Measurements from ENCODE around the gene SHROOM4. TPM values are rescaled to one million over a fixed set of nuclear protein-coding genes. Genes with fewer than 3 reads are reported as not detected.

Gene SHROOM4
- polyA plus RNA-seq, 6 donors from 2014 or later = not detected

DNA sequence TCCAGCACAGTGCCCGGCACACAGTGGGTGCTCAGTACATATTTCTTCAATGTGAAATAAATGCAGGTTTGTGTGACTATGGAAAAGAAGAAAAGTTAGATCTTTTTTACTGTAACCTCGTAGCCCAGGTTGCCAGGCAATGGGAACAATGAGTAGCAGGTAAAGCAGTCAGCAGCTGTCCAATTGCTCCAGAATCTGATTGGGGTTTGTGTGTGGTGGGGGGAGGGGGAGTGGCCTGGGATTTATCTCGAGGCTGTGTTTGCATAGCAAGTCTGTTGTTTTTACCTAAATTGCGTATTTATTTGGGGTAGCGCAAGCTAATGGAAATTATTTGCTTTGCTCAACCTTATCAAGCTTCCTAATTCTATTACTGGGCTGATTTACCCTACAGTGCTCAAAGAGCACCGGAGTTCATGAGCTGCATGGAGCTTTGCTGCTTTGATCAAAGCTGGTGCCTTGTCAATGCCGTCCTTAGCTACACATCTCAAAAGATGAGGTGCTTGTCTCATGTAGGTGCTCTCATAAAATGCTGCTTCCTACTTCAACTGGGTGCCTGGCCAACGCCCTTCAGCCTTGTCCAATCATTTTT lies 198.3 kb downstream of the SHROOM4 start:
- DNase-seq = no peak
- Mint-ChIP-seq H3K4me1 (no peaks in the 10 kb centered on the region), H3K36me3 (no peaks in the 10 kb centered on the region), H3K9me3 (peaks cover 0 to 2% (median 0%) of the 10 kb centered on the region in 7 donors), H3K27me3 (peaks cover 0 to 5% (median 0%) of the 10 kb centered on the region in 3 donors), H3K27ac (no peak overlapping the region), H3K4me3 (no peak overlapping the region)
- ATAC-seq (ENCODE audit: low read depth in 2 of 2) = no peak

- Mint-ChIP-seq H3K9me3 (peaks cover 0 to 2% (median 0%) of the 10 kb centered on the region in 7 donors), H3K27ac (no peak overlapping the region), H3K36me3 (no peaks in the 10 kb centered on the region), H3K27me3 (peaks cover 0 to 3% (median 0%) of the 10 kb centered on the region in 3 donors), H3K4me1 (no peaks in the 10 kb centered on the region), H3K4me3 (no peak overlapping the region)
- ATAC-seq (ENCODE audit: low read depth in 2 of 2) (no peak), DNase-seq (no peak)
Measured at GRCh38 chrX:50614460-50614859, 199.5 kb downstream of the SHROOM4 start.

DNA sequence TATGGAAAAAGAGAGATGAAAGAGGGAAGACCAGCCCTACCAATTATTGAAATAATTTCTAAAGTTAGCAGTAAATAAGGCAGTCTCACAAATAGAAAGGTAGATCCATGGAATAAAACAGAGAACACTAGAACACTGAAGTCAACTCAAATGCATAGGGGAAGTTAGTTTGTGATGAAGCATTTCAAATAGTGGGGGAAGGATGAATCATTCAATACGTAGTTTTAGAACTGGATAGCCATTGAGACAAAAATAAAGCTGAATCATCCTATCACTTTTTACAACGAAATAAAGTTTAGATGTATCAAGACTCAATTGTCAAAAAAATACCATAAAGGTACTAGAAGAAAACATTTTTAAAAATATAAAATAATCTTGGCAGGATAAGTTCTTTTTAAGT lies 200.1 kb downstream of the SHROOM4 start:
- no peak overlapping the region for H3K4me3 Mint-ChIP-seq
- peaks cover 0 to 2% (median 0%) of the 10 kb centered on the region in 7 donors for H3K9me3 Mint-ChIP-seq
- H3K27me3 Mint-ChIP-seq = no peaks in the 10 kb centered on the region
- DNase-seq (no peak), ATAC-seq (ENCODE audit: low read depth in 2 of 2) (no peak)
- no peak overlapping the region for H3K27ac Mint-ChIP-seq
- H3K4me1 Mint-ChIP-seq = no peaks in the 10 kb centered on the region
- no peaks in the 10 kb centered on the region for H3K36me3 Mint-ChIP-seq

- no peaks in the 10 kb centered on the region for H3K9me3 Mint-ChIP-seq
- H3K27ac Mint-ChIP-seq = no peak overlapping the region
- no peak overlapping the region for H3K4me3 Mint-ChIP-seq
- H3K4me1 Mint-ChIP-seq = no peaks in the 10 kb centered on the region
- peaks cover 4 to 17% (median 5%) of the 10 kb centered on the region in 3 donors for H3K27me3 Mint-ChIP-seq
- H3K36me3 Mint-ChIP-seq = no peaks in the 10 kb centered on the region
- ATAC-seq (ENCODE audit: low read depth in 2 of 2) (no peak), DNase-seq (no peak)
Measured at GRCh38 chrX:50609796-50610195, 204.2 kb downstream of the SHROOM4 start.

DNA sequence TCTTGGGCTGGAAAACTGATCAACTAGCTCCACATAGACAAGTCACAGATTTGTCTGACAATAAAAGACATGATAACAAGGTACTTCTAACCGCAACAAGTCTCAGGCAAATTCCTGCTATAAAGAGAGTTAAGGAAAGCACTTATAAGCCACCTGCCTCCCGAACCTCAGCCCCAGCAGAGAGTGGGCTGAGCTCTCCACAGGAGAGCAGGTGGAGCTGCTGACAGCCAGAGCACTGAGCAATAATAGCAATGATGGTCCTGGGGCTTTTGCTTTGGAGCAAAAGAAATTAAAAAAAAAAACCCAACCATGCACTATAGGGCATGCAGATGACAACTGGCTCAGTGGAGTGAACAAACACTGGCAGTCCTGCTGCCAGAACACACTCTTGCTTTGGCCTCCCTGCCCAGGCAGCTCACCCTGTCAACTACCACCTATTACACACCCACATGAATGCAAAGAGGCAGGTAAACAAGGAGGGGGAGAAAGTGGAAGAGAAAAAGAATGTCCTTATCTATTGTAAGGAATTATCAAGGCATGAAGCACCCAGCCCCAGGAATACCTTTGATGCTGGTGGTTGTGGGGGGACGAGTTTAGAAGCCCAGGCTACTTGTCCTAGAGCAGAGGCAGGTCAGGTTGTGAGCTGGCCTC lies 207.6 kb downstream of the SHROOM4 start:
- Mint-ChIP-seq H3K27ac (no peak overlapping the region), H3K4me1 (no peaks in the 10 kb centered on the region)

DNA sequence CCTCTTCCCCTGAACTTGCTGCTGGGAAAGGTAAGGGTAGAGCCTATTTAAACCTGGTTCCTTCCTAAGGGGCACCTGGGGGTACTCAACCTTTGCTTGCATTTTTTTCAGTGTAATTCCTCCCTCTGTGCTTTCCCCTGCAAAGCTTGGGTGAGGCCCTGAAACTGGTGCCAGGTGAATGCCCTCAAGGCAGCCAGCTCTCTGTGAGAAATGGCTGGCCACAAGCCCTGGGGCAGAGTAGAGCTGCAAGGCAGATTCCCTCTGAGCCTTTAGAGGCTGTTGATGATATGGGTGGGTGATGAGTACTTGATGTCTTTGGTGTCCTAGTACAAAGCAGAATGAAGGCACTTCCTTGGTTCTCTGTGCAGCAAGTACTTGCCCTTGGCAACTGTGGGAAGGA lies 217.9 kb downstream of the SHROOM4 start:
- no peak for ATAC-seq (ENCODE audit: low read depth in 2 of 2)
- Mint-ChIP-seq H3K27me3 (peaks cover 0 to 13% (median 0%) of the 10 kb centered on the region in 3 donors), H3K4me1 (no peaks in the 10 kb centered on the region), H3K36me3 (no peaks in the 10 kb centered on the region), H3K4me3 (no peak overlapping the region), H3K9me3 (no peaks in the 10 kb centered on the region), H3K27ac (no peak overlapping the region)
- DNase-seq = no peak

More for the DNA sequence above, 207.6 kb downstream of the SHROOM4 start:
- Mint-ChIP-seq H3K27me3 (peaks cover 4 to 30% (median 8%) of the 10 kb centered on the region in 3 donors), H3K36me3 (no peaks in the 10 kb centered on the region), H3K4me3 (no peak overlapping the region), H3K9me3 (peaks cover 0 to 3% (median 0%) of the 10 kb centered on the region in 7 donors)
- no peak for ATAC-seq (ENCODE audit: low read depth in 2 of 2)
- DNase-seq = no peak

DNA sequence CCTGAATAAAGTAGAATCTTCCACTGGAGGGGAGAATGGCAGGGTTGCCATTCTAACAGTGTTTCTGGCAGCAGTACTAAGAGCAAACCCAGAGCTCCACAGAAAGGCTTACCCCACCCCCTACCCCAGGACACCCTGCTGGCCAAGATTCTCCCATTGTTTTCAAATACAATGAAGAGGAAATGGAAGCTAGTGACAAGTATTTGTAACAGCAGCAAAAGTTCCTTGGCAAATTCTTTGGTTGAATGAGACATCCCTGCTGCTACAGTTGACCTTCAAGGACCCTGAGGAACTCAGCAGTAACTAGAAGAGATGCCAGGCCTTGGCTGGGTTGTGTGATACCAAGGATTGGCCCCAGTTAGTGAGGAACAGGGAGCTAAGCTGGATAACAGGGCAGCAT lies 219.2 kb downstream of the SHROOM4 start:
- H3K4me1 Mint-ChIP-seq = no peaks in the 10 kb centered on the region
- no peak overlapping the region for H3K27ac Mint-ChIP-seq
- H3K4me3 Mint-ChIP-seq = no peak overlapping the region
- no peak for DNase-seq
- no peaks in the 10 kb centered on the region for H3K9me3 Mint-ChIP-seq
- H3K36me3 Mint-ChIP-seq = no peaks in the 10 kb centered on the region
- peaks cover 0 to 11% (median 0%) of the 10 kb centered on the region in 3 donors for H3K27me3 Mint-ChIP-seq
- no peak for ATAC-seq (ENCODE audit: low read depth in 2 of 2)

GRCh38 chrX:50586980-50587379 lies 227.0 kb downstream of the SHROOM4 start:
- Mint-ChIP-seq H3K4me1 (no peaks in the 10 kb centered on the region), H3K27me3 (peaks cover 10 to 14% (median 13%) of the 10 kb centered on the region in 3 donors), H3K36me3 (no peaks in the 10 kb centered on the region), H3K9me3 (no peaks in the 10 kb centered on the region), H3K4me3 (no peak overlapping the region), H3K27ac (no peak overlapping the region)
- ATAC-seq (ENCODE audit: low read depth in 2 of 2) (no peak), DNase-seq (no peak)

DNA sequence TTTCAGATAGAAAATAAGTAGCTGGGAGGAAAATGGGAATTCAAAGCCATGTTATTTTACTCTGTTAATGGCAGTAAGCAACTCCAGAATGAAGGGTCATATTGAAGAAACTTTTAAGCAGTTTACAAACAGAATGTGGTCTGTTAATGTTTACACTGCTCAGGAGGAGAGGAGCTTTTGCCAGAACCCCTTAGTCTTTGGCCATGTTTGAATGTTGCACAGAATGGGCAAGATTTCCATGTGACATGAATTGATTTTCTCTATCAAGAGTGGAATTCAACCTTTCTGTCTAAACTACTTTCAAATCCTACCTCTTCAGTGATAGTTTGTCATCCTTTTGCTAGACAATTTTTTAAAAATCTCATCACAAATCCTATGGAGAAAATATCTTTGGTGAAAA lies 227.6 kb downstream of the SHROOM4 start:
- no peak for DNase-seq
- ATAC-seq (ENCODE audit: low read depth in 2 of 2) = no peak
- Mint-ChIP-seq H3K27me3 (peaks cover 10 to 18% (median 13%) of the 10 kb centered on the region in 3 donors), H3K36me3 (no peaks in the 10 kb centered on the region), H3K9me3 (no peaks in the 10 kb centered on the region), H3K4me3 (no peak overlapping the region), H3K4me1 (no peaks in the 10 kb centered on the region), H3K27ac (no peak overlapping the region)

GRCh38 chrX:50581405-50581804 lies 232.6 kb downstream of the SHROOM4 start:
- H3K27me3 Mint-ChIP-seq = peaks cover 10 to 21% (median 14%) of the 10 kb centered on the region in 3 donors
- ATAC-seq (ENCODE audit: low read depth in 2 of 2) = no peak
- no peaks in the 10 kb centered on the region for H3K36me3 Mint-ChIP-seq
- H3K27ac Mint-ChIP-seq = no peak overlapping the region
- H3K4me1 Mint-ChIP-seq = no peaks in the 10 kb centered on the region
- no peaks in the 10 kb centered on the region for H3K9me3 Mint-ChIP-seq
- DNase-seq = no peak
- no peak overlapping the region for H3K4me3 Mint-ChIP-seq

- Mint-ChIP-seq H3K9me3 (no peaks in the 10 kb centered on the region), H3K4me1 (no peaks in the 10 kb centered on the region), H3K27me3 (peaks cover 8 to 14% (median 14%) of the 10 kb centered on the region in 3 donors), H3K4me3 (no peak overlapping the region), H3K36me3 (no peaks in the 10 kb centered on the region), H3K27ac (no peak overlapping the region)
- DNase-seq (peak; percentile 34), ATAC-seq (ENCODE audit: low read depth in 2 of 2) (peak; percentile 30 to 43)
Measured at GRCh38 chrX:50579955-50580354, 234.0 kb downstream of the SHROOM4 start.

DNA sequence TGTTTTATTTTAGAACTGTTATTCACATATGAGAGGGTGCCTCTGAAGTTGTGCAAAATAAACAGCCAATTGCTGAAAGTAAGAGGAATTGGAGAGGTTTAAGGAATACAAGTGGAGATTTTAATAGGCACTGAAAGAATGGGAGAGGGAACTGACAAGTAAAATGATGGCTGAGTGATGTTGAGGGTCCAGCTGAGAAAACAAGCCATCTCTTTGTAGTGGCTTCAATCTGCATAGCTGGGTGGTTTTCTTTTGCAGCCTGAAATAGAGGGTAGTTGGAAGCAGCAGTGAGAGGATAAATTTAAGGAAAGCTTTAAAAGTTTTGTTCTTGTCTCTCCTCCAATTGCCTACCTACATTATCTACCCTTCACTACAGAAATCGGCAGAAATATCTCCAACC lies 236.7 kb downstream of the SHROOM4 start:
- Mint-ChIP-seq H3K36me3 (no peaks in the 10 kb centered on the region), H3K4me1 (no peaks in the 10 kb centered on the region), H3K9me3 (no peaks in the 10 kb centered on the region), H3K27ac (peak overlapping the region in 1 of 6 donors; percentile 10), H3K4me3 (no peak overlapping the region), H3K27me3 (peaks cover 0 to 8% (median 8%) of the 10 kb centered on the region in 3 donors)
- no peak for ATAC-seq (ENCODE audit: low read depth in 2 of 2)
- no peak for DNase-seq

- H3K9me3 Mint-ChIP-seq = peaks cover 3 to 7% (median 5%) of the 10 kb centered on the region in 7 donors
- no peaks in the 10 kb centered on the region for H3K4me1 Mint-ChIP-seq
- no peak overlapping the region for H3K4me3 Mint-ChIP-seq
- H3K27me3 Mint-ChIP-seq = no peaks in the 10 kb centered on the region
- no peak overlapping the region for H3K27ac Mint-ChIP-seq
- H3K36me3 Mint-ChIP-seq = peaks cover 0 to 8% of the 10 kb centered on the region in 2 donors
- DNase-seq (no peak), ATAC-seq (ENCODE audit: low read depth in 2 of 2) (no peak)
Measured at GRCh38 chrX:50567636-50568035, 246.4 kb downstream of the SHROOM4 start.

DNA sequence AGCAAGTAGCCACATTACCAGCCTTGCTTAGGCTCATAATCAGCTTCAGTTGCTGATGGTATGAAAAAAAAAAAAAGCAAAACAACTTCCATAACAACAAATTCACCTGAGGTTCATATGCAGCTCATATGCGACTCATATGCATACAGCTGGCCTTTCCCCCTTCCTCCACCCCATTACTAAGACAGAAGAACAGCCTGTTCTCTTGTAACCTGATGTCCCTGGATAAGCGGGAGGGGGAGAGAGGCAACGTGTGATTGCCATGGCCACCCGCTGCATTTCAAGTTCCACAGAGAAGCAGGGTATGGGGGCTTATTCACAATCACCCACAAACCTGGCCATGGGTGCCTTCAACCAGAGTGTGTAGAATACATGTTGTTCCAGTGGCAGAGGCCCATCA lies 248.3 kb downstream of the SHROOM4 start:
- no peaks in the 10 kb centered on the region for H3K4me1 Mint-ChIP-seq
- ATAC-seq (ENCODE audit: low read depth in 2 of 2) (no peak), DNase-seq (no peak)
- H3K27ac Mint-ChIP-seq = no peak overlapping the region
- H3K4me3 Mint-ChIP-seq = no peak overlapping the region
- no peaks in the 10 kb centered on the region for H3K27me3 Mint-ChIP-seq
- H3K9me3 Mint-ChIP-seq = peaks cover 0 to under 1% (median 0%) of the 10 kb centered on the region in 7 donors
- H3K36me3 Mint-ChIP-seq = no peaks in the 10 kb centered on the region
